ENCODE results near the gene RPTOR.

DNA sequence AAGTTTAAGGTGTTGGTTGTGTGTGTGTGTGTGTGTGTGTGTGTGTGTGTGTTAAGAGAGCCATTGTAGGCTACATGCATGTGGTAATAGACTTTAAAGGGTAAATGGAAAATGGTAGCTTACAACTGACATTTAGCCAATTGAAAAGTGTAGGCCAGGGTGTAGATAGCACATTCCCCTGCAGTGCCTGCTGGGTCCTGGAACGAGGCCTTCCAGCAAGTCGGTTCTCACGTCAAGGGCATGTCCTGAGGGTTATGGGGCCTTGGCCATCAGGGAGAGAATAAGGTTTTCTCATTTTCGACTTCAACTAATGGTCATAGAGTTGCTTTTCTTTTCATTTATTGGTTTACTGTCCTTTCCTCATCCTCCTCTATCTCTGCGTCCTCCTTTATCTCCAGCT, 65.1 kb downstream of the RPTOR start:
- TF ChIP-seq, protein P1, sequence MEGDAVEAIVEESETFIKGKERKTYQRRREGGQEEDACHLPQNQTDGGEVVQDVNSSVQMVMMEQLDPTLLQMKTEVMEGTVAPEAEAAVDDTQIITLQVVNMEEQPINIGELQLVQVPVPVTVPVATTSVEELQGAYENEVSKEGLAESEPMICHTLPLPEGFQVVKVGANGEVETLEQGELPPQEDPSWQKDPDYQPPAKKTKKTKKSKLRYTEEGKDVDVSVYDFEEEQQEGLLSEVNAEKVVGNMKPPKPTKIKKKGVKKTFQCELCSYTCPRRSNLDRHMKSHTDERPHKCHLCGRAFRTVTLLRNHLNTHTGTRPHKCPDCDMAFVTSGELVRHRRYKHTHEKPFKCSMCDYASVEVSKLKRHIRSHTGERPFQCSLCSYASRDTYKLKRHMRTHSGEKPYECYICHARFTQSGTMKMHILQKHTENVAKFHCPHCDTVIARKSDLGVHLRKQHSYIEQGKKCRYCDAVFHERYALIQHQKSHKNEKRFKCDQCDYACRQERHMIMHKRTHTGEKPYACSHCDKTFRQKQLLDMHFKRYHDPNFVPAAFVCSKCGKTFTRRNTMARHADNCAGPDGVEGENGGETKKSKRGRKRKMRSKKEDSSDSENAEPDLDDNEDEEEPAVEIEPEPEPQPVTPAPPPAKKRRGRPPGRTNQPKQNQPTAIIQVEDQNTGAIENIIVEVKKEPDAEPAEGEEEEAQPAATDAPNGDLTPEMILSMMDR (IDR thresholded peaks at IDR 0.05), result no peak
- no peak for TF ChIP-seq POLR2A (IDR thresholded peaks at IDR 0.05)
